Neural cell (in vitro differentiated cells): ENCODE measurements around the gene PUM1. TPM values are rescaled to one million over a fixed set of nuclear protein-coding genes. Genes with fewer than 3 reads are reported as not detected.

ENCODE experiments used
- H2AFZ ChIP-seq: fragments of 200-600, 300-800 bp; sonication (generic), shearing (Covaris generic); 2 replicates; pipeline ENCODE4 v1.6.0; 2014; ENCODE audit warnings: low read depth, mild to moderate bottlenecking, antibody characterized with exemption, low read length, moderate library complexity
- H3F3A ChIP-seq: fragments of 200-600 bp; shearing (Covaris generic); 2 replicates; pipeline ENCODE4 v1.6.1; 2016; ENCODE audit warnings: mild to moderate bottlenecking, moderate library complexity, mixed read lengths, antibody characterized with exemption, low read length; ENCODE audit not compliant: insufficient read depth, poor library complexity, severe bottlenecking
- H3K27ac ChIP-seq: fragments of 200-600, 300-800 bp; sonication (generic), shearing (Covaris generic); 2 replicates; pipeline ENCODE4 v1.5.1; 2014; ENCODE audit warnings: mild to moderate bottlenecking, low read length, moderate library complexity
- H3K27me3 ChIP-seq: fragments of 300-800, 200-600 bp; sonication (generic), shearing (Covaris generic); 2 replicates; pipeline ENCODE4 v1.6.0; 2014; ENCODE audit warnings: mild to moderate bottlenecking, low read depth, low read length, moderate library complexity; ENCODE audit not compliant: insufficient read depth
- H3K36me3 ChIP-seq: fragments of 300-800, 200-600 bp; sonication (generic), shearing (Covaris generic); 2 replicates; pipeline ENCODE4 v1.5.1; 2014; ENCODE audit warnings: mild to moderate bottlenecking, antibody characterized with exemption, low read length, moderate library complexity; ENCODE audit not compliant: insufficient read depth
- H3K4me2 ChIP-seq: fragments of 300-800, 200-600 bp; sonication (generic), shearing (Covaris generic); 2 replicates; pipeline ENCODE4 v1.6.0; 2014; ENCODE audit warnings: mild to moderate bottlenecking, low read length
- H3K4me3 ChIP-seq: fragments of 300-800, 200-600 bp; sonication (generic), shearing (Covaris generic); 2 replicates; pipeline ENCODE4 v1.5.1; 2014; ENCODE audit warnings: mild to moderate bottlenecking, low read length, moderate library complexity
- H3K79me2 ChIP-seq: fragments of 200-600 bp; shearing (Covaris generic); replicated peaks from 2 replicates; pipeline ENCODE4 v1.6.0; 2014; ENCODE audit warnings: mild to moderate bottlenecking, low read length, moderate library complexity; ENCODE audit not compliant: insufficient read depth
- H3K9ac ChIP-seq: fragments of 300-800, 200-600 bp; sonication (generic), shearing (Covaris generic); 2 replicates; pipeline ENCODE4 v1.6.1; 2016; ENCODE audit warnings: mild to moderate bottlenecking, low read length, mixed read lengths
- H3K9me2 ChIP-seq: fragments of 200-600 bp; shearing (Covaris generic); 2 replicates; pipeline ENCODE4 v1.6.1; 2016; ENCODE audit warnings: mild to moderate bottlenecking, low read length, mixed read lengths; ENCODE audit not compliant: insufficient read depth
- H3K9me3 ChIP-seq: fragments of 200-600, 300-800 bp; sonication (generic), shearing (Covaris generic); 2 replicates; pipeline ENCODE4 v1.6.1; 2016; ENCODE audit warnings: mild to moderate bottlenecking, mixed run types, low read length, moderate library complexity, mixed read lengths
- H4K20me1 ChIP-seq: fragments of 200-600 bp; shearing (Covaris generic); 2 replicates; pipeline ENCODE4 v1.6.1; 2016; ENCODE audit warnings: mild to moderate bottlenecking, mixed run types; ENCODE audit not compliant: insufficient read depth
- CTCF ChIP-seq: fragments of 450-650 bp; IDR thresholded peaks from 2 replicates; pipeline ENCODE4 v1.5.1; 2014; ENCODE audit warnings: antibody characterized with exemption, mild to moderate bottlenecking, moderate library complexity; ENCODE audit not compliant: poor library complexity, severe bottlenecking
- EP300 ChIP-seq: fragments of 450-650 bp; conservative IDR thresholded peaks from 2 replicates; pipeline ENCODE4 v1.6.1; 2014; ENCODE audit warnings: antibody characterized with exemption, mild to moderate bottlenecking, moderate library complexity; ENCODE audit not compliant: poor library complexity, severe bottlenecking
- EZH2 ChIP-seq: fragments of 200-600, 300-800 bp; shearing (Covaris generic), sonication (generic); IDR thresholded peaks from 2 replicates; pipeline ENCODE4 v1.6.1; 2014; ENCODE audit warnings: antibody characterized with exemption, low read length, borderline replicate concordance, mild to moderate bottlenecking; ENCODE audit not compliant: insufficient read depth, poor library complexity, severe bottlenecking
- MXI1 ChIP-seq: fragments of 450-650 bp; conservative IDR thresholded peaks from 2 replicates; pipeline ENCODE4 v1.6.1; 2014; ENCODE audit warnings: antibody characterized with exemption, mild to moderate bottlenecking; ENCODE audit not compliant: poor library complexity, severe bottlenecking
- POLR2AphosphoS5 ChIP-seq: IDR thresholded peaks from 2 replicates; pipeline ENCODE4 v1.6.1; 2012
- RAD21 ChIP-seq: fragments of 450-650 bp; conservative IDR thresholded peaks from 2 replicates; pipeline ENCODE4 v1.6.1; 2014; ENCODE audit warnings: antibody characterized with exemption, mild to moderate bottlenecking, moderate library complexity
- REST ChIP-seq: IDR thresholded peaks from 2 replicates; pipeline ENCODE4 v1.6.1; 2012; ENCODE audit warnings: borderline replicate concordance
- SMC3 ChIP-seq: fragments of 450-650 bp; conservative IDR thresholded peaks from 2 replicates; pipeline ENCODE4 v1.6.1; 2014; ENCODE audit warnings: antibody characterized with exemption, mild to moderate bottlenecking, moderate library complexity; ENCODE audit not compliant: poor library complexity
- TAF1 ChIP-seq: IDR thresholded peaks from 2 replicates; pipeline ENCODE4 v1.6.1; 2012; ENCODE audit warnings: low read depth
- polyA plus RNA-seq: library from polyadenylated mRNA; depleted of rRNA; stranded (reverse); fragments of >200 nt; gene quantifications from 2 replicates; pipeline ENCODE4 v1.2.3, GENCODE V29; 2014

The PUM1 gene
- polyA plus RNA-seq, 1 donor from 2014 or later: 60.8 TPM

GRCh38 chr1:30982937-30983336, 82.6 kb downstream of the PUM1 start:
- Histone ChIP-seq H3F3A (no peaks in the 10 kb centered on the region), H3K27ac (no peak overlapping the region), H3K36me3 (peaks cover 4% of the 10 kb centered on the region), H3K4me2 (no peak overlapping the region), H3K27me3 (no peaks in the 10 kb centered on the region), H3K4me3 (no peak overlapping the region), H3K9ac (no peak overlapping the region), H4K20me1 (peaks cover 16% of the 10 kb centered on the region), H2AFZ (no peak overlapping the region), H3K9me2 (no peaks in the 10 kb centered on the region), H3K9me3 (no peaks in the 10 kb centered on the region), H3K79me2 (peaks cover 53% of the 10 kb centered on the region)
- TF ChIP-seq REST (no peak), CTCF (no peak), MXI1 (no peak), RAD21 (no peak), EZH2 (no peak), EP300 (no peak), POLR2AphosphoS5 (no peak), SMC3 (no peak)

- TF ChIP-seq TAF1 (no peak), CTCF (no peak), EZH2 (no peak), SMC3 (no peak), MXI1 (no peak), REST (no peak), POLR2AphosphoS5 (no peak), EP300 (no peak), RAD21 (no peak)
- no peak overlapping the region for H3K4me3 ChIP-seq
- H3F3A ChIP-seq: no peaks in the 10 kb centered on the region
- no peaks in the 10 kb centered on the region for H3K9me3 ChIP-seq
- no peak overlapping the region for H3K9ac ChIP-seq
- peaks cover 4% of the 10 kb centered on the region for H3K36me3 ChIP-seq
- no peak overlapping the region for H3K27ac ChIP-seq
- no peaks in the 10 kb centered on the region for H3K9me2 ChIP-seq
- peaks cover 53% of the 10 kb centered on the region for H3K79me2 ChIP-seq
- H3K4me2 ChIP-seq: no peak overlapping the region
- peaks cover 16% of the 10 kb centered on the region for H4K20me1 ChIP-seq
- no peak overlapping the region for H2AFZ ChIP-seq
- no peaks in the 10 kb centered on the region for H3K27me3 ChIP-seq
Observed at GRCh38 chr1:30982431-30982830, 83.1 kb downstream of the PUM1 start.
